Germinal center (tissue), 1 donor: ENCODE results near the gene GLRX.
"Not testable (repeated sequence)": the region's sequence is repeated elsewhere in the genome, so short reads cannot be mapped to it uniquely, and the experiment has no call there.

ENCODE experiments used
- DNase-seq: peaks from one replicate; pipeline ENCODE4 v3.0.0; 2012; ENCODE audit warnings: mixed read lengths, low spot score

GLRX gene

DNA sequence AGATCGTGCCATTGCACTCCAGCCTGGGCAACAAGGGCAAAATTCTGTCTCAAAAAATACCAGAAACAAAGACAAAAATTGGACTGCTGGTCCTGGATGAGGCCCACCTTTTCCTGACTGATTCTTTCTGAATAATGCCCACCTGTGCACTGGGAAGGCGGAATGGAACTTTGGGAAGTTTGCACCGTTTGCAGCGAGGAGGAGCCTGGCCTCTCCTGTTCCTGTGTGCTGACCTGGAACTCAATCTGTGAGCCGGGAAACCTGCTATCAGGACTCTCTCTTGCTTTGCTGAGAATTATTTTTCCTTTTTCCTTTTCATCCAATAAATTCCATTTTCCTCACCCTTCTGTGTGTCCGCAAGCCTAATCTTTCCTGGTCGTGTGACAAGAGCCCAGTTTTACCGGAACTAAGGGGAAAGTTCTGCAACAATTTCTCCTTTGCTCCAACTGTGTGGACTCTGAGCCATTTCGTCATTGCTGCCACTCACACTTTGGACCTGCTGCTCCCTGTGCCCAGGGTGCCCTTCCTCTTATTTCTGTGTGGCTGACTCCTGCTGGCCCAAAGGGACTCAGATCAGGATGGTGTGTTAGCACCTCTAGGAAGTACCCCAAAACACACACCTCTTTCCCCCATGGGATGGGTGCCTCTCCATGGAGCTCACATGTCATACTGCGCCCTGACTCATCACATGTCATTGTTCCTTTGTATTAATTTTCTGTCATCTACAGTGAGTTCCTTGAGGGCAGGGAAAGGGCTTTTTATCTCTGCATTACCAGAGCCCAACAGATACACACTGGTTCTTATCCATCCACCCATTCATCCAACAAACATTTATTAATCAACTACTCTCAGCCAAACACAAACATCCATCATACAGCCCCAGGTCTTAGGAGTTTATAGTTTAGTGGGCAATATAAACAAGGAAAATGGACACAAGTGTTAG lies 4.7 kb upstream of the GLRX start:
- DNase-seq, result no peak

- no peak for DNase-seq
Observed at GRCh38 chr5:95825495-95825894, 3.0 kb upstream of the GLRX start.

- DNase-seq, result no peak
Observed at GRCh38 chr5:95824747-95825146, 2.2 kb upstream of the GLRX start.

GRCh38 chr5:95823738-95824609 lies 1.4 kb upstream of the GLRX start:
- no peak for DNase-seq

DNA sequence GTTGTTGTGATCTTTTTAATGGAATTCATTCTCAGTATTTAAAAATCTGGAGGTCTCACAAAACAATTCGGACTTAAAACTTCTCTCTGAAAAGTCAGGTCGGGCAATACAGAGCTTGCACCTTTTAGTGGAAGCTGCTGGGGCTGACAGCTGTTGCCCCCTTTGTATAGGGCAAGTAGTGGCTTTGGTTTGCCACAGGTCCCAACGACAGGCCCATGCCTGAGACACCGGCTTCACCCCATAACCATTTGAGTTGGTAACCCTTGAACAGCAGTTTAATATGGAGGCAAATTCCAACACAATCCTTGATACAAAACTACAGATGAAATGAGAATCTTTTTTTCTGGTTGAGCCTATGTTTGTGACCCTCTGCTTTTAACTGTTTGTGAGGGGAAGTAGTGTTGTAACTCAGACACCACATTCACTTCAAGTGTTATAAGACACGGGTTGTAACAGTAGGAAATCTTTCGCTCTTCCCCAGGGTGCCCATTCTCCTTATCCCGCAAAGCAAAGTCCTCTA lies 752 bp upstream of the GLRX start:
- DNase-seq, result no peak

- peak; percentile 84 for DNase-seq
Observed at GRCh38 chr5:95822043-95822541, 434 bp downstream of the GLRX start.

GRCh38 chr5:95821110-95822021 lies 1.2 kb downstream of the GLRX start:
- DNase-seq, result no peak

- peak; percentile 61 for DNase-seq
Observed at GRCh38 chr5:95818181-95819147, 4.1 kb downstream of the GLRX start.

GRCh38 chr5:95817430-95817829 lies 5.1 kb downstream of the GLRX start:
- no peak for DNase-seq

DNA sequence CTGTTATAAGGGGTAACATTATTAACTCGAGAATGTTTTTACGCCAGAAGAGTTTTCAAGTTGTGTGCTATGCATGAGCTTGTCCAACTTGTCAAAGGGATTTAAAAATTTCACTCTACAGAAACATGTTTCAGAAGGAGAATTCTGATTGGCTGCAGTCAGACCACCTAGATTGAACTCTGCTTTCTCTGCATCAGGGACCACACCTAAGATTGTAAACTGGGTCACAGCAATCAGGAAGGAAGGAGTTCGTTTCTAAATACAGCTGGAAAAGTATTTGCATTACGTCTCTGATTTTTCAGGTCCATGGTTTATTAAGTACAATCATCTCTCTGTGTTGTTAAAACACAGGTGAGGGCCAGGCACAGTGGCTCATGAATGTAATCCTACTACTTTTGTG lies 5.8 kb downstream of the GLRX start:
- no peak for DNase-seq

DNA sequence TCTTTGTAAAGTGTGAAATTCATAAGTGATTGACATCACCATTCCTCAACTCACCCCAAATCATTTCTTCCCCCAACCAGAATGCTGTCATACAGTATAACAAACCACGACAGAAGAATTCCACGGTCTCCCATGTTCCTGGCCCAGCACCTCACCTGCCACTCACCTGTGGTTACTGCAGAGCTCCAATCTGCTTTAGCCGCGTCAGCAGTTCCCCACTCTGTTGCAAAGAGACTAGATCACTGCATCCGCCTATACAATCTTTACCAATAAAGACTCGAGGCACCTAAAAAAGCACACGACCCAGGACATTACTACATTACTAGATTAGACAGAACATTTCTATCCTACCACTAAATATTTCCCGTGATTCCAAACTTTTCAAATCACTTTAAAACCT lies 6.2 kb downstream of the GLRX start:
- DNase-seq, result no peak

GRCh38 chr5:95815155-95815729 lies 7.3 kb downstream of the GLRX start:
- DNase-seq, result no peak

DNA sequence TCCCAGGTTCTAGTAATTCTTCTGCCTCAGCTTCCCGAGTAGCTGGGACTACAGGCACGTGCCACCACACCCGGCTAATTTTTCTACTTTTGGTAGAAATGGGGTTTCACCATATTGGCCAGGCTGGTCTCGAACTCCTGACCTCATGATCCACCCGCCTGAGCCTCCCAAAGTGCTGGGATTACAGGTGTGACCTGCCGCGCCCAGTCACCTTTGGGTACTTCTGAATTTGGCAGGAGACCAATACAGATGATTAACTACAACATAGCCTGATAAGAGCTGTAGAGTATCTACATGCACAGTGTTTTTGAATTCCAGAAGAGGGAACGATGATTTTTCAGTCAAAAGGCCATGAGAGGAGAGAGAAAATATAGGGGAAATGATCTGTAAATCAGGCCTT lies 9.5 kb downstream of the GLRX start:
- not testable (repeated sequence) for DNase-seq

GRCh38 chr5:95812074-95812471 lies 10.5 kb downstream of the GLRX start:
- DNase-seq, result no peak

DNA sequence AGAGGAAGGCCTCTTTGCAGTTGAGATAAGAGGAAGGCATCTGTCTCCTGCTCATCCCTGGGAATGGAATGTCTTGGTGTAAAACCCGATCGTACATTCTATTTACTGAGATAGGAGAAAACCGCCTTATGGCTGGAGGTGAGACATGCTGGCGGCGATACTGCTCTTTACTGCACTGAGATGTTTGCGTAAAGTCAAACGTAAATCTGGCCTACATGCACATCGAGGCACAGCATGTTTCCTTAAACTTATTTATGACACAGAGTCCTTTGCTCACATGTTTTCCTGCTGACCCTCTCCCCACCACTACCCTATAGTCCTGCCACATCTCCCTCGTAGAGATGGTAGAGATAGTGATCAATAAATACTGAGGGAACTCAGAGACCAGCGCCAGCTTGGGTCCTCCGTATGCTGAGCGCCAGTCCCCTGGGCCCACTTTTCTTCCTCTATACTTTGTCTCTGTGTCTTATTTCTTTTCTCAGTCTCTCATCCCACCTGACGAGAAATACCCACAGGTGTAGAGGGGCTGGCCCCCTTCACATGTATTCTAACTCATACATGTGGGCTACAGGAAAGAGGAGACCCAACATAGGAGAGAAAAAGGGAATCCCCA lies 11.0 kb downstream of the GLRX start:
- DNase-seq, result not testable (repeated sequence)

DNA sequence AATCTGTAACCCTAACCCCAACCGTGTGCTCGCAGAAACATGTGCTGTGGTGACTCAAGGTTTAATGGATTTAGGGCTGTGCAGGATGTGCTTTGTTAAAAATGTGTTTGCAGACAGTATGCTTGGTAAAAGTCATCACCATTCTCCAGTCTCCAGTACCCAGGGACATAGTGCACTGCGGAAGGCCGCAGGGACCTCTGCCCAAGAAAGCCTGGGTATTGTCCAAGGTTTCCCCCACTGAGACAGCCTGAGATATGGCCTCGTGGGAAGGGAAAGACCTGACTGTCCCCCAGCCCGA lies 11.5 kb downstream of the GLRX start:
- not testable (repeated sequence) for DNase-seq

GRCh38 chr5:95810305-95811125 lies 12.0 kb downstream of the GLRX start:
- DNase-seq, result no peak

DNA sequence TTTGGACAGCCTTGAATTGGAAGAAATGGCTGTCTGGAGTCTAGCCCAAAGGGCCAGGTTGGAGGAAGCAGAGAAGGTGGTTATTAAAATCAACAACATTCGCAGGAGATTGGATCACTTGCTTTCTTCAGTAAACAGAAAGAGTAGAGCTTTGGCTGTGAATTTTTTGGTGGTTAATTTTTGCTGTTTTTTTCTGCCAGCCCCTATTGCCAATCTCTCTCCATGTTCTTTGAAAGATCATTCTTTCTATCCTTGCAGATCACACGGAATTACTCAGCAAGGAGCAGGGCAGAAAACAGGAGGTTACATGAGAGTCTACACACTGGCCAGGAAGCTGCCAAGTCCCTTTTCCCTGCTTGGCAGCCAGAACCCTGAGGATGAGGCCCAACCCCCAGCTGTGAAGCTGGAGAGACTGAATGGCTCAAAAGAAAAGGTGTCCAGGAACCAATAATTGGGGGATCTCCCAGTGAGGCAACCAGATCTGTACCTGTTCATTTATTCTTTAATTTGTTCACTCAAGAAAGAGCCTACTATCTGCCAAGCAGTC lies 13.0 kb downstream of the GLRX start:
- DNase-seq, result no peak
